CD4-positive, alpha-beta T cell treated with Interleukin-6 at 100 ng/mL for 8 hours (primary cell): ENCODE measurements around the gene UTS2.

Source experiments
- DNase-seq: peaks from one replicate; pipeline ENCODE4 v3.0.0-alpha.2; 2020; ENCODE audit warnings: mixed read lengths, low spot score

The UTS2 gene

GRCh38 chr1:7811476-7811875, 41.4 kb downstream of the UTS2 start:
- DNase-seq = no peak

- no peak for DNase-seq
These were observed 42.5 kb downstream of the UTS2 start for GRCh38 chr1:7810395-7810794.

GRCh38 chr1:7809742-7810141, 43.1 kb downstream of the UTS2 start:
- DNase-seq = no peak

GRCh38 chr1:7808253-7808844, 44.5 kb downstream of the UTS2 start:
- DNase-seq = no peak

- no peak for DNase-seq
These were observed 47.4 kb downstream of the UTS2 start for GRCh38 chr1:7805460-7805859.
